Activated CD4-positive, CD25-positive, alpha-beta regulatory T cell (primary cell): ENCODE measurements around the gene SLC2A2.

Experiments
- DNase-seq, 4 experiments: peaks; one replicate each; lab custom pipeline; 2025; lab: John Stamatoyannopoulos, UW

SLC2A2 gene

GRCh38 chr3:171028779-171029232 is 2.3 kb upstream of the SLC2A2 start:
- no peak for DNase-seq

DNA sequence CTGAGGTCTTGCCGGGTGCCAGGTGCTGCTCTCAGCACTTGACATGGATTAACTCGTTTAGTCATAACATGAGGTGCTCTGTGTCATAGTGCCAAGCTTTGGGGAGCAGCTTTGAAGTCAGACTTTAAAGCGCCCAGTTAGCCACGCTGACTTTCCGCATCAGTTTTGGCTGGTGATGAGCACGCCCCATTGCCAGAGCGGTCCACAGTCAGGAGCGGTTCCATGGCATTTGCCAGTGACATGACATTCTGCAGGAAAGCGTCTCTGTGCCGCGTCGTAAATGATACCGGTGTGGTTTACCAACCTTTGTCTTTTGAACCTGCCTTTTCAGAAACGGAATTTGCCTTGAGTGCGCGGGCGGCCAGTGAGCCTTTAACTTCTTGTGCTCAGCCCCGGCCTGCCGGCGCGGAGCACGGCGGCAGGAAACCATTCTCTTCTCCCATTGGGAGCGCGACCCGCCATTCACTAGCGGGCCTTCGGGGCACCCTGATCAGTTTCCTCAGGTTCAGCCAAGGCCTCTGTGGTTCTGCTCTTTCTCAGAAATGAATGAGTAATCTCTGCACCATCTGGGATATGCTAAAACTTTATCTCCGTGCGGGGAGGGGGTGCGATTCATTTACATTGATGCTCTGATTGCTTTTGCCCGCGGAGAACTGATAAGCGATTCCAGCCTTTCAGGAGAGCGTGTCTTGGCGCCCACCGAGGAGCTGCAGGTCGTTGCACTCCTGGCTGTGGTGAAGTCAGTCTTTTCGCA is 1.7 kb upstream of the SLC2A2 start:
- DNase-seq, result peak in 1 of 4 experiments; percentile 1

DNA sequence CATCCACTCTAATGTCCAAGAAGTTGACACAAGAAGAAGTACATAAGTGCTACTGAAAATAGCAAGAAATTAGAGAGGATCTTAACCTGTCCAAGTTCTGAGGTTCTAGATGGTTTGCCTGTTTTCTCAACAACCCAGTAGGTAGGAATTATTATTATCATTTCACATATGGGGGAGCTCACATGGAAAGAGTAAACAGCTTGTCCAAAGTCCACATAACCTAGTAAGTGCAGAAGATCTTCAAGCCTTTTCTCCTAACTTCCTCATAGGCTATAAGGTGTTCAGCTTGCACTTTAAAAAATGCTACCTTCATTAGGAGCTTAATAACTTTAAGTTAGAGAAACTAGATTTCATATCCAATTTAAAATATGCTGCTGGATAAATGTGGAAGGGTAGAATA is 3.0 kb downstream of the SLC2A2 start:
- no peak for DNase-seq

- no peak for DNase-seq
Measured at GRCh38 chr3:171021377-171021776, 5.1 kb downstream of the SLC2A2 start.

- no peak for DNase-seq
Measured at GRCh38 chr3:171018156-171018935, 8.2 kb downstream of the SLC2A2 start.

- no peak for DNase-seq
Measured at GRCh38 chr3:171013822-171014748, 12.4 kb downstream of the SLC2A2 start.

DNA sequence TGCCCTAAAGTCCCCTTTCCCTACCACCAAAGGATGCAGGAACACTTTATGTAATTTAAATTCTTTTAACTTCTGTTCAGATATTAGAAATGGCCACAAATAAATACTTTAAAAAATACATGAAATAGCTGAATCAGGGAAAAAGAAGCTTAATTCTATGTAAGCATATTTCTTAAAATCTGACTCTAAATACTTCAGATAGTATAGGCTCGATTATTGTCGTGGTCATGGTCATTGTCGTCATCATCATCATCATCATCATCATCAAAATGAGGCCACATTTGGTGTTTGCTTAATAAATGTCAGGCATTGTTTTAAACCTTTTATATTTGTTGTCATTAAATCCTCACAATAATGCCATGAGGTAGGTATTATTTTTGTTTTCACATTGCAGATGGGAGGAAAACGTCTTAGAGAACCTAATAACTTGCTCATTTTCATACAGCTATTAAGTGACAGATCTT is 14.6 kb downstream of the SLC2A2 start:
- DNase-seq, result no peak

GRCh38 chr3:171011109-171011872 is 15.2 kb downstream of the SLC2A2 start:
- DNase-seq, result no peak

DNA sequence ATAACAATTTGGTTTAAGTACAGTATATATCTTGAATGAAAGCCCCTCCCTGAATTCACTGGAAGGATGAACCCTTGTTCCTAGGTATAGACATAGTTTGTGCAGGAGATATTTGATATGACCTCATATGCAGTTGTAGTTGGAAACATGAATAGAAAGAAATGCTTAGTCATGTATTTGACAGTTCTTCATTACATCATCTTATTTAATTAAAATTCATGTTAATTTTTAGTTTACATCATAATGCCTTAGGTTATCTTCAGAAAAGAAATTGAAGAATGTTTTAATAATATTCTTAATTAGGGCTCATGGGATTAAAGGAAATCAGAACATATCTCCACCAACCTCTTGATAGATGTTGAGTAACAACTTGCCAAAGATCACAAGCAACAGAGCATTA is 19.2 kb downstream of the SLC2A2 start:
- DNase-seq, result no peak

DNA sequence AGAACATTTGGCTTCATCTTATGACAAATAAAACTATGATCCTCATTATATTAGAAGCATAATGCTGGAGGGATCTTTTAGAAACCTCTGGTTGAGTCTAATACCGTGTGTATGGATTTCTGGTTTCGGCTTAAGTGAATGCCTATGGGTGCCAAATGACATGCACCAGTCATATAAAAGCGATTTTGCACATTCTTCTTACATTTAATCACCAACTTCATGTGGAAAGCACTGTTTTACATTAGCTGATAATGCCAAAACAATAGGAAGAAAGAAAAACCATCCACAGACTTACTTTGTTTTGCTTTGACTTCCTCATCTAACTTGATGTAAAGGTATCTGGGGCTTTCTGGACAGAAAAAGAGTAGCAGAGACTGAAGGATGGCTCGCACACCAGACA is 20.9 kb downstream of the SLC2A2 start:
- no peak for DNase-seq

- no peak for DNase-seq
Measured at GRCh38 chr3:171001957-171002694, 24.4 kb downstream of the SLC2A2 start.

DNA sequence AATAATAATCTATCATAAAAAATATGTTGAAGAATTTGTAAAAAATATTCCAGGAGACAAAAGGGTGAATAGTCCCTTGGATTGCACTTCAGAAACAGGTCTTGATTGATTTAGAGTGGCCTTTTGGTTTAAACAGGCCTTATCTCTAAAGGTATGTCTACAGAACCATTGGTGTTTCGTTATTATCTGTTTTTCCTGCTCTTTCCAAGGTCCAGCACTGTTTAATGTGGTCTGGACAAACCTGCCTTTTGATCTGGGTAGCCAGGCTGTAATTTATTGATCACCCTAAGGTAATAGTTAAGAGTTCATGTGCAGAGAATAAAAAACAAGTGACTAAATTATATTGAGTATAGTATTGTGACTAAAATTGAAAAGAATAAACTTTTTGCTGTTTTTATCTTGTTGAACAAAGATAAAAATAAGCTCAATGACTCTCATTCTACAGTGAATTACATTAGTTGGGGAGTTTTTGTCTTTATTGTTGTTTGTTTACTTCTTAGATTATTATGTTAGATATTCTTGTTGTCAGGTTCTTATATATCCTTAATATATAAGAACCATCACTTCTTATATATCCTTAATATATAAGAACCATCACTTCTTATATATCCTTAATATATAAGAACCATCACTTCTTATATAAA is 25.1 kb downstream of the SLC2A2 start:
- DNase-seq, result no peak

GRCh38 chr3:171000281-171000680 is 26.2 kb downstream of the SLC2A2 start:
- DNase-seq, result no peak

- DNase-seq, result no peak
Measured at GRCh38 chr3:170999737-171000242, 26.7 kb downstream of the SLC2A2 start.

- no peak for DNase-seq
Measured at GRCh38 chr3:170997961-170998913, 28.3 kb downstream of the SLC2A2 start.

DNA sequence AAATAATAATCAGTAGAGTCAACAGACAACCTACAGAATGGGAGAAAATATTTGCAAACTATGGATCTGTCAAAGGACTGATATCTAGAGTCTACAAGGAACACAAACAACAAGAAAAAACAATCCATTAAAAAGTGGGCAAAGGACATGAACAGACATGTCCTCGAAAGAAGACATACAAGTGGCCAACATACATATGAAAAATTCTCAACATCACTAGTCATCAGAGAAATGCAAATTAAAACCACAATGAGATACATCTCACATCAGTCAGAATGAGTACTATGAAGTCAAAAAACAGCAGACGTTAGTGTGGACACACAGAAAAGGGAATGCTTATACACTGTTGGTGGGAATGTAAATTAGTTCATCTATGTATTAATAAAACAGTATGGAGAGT is 33.7 kb downstream of the SLC2A2 start:
- no peak for DNase-seq

DNA sequence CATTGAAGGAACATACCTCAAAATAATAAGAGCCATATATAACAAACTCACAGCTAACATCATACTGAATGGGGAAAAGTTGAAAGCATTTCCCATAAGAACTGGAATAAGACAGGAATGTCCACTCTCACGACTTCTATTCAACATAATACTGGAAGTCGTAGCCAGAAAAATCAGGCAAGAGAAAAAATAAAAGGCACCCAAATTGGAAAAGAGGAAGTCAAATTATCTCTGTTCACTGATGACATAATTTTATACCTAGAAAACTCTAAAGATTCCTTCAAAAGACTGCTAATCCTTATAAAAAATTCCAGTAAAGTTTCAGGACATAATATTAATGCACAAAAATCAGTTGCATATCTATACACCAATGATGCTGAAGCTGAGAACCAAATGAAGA is 34.9 kb downstream of the SLC2A2 start:
- no peak for DNase-seq

DNA sequence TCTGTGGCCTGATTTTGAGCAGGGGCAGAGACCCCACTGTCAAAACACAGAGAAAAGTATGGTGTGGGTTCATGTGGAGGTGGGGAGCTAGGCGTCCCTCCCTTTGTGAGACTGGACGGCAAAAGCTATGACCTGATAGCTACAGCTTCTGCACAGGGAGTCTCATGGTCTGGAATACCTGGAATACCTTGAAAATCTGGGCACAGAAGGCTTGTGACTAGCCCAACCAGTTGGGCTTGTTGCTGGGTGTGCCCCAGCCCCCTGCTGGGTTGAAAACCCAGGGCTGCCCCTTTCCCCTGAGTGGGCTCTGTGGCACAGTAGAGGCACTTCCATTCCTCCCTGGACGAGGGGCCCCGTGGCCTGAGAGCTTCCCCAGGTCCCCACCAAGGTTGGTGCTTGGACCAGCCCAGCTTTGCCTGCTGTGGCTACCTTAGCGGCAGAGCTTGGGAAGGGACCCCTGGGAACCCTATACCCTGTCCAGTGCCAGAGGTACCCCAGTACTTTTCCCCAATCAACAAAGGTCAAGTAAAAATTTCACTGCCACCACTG is 37.3 kb downstream of the SLC2A2 start:
- no peak for DNase-seq
